Activated naive CD8-positive, alpha-beta T cell treated with anti-CD3 and anti-CD28 coated beads, Interleukin-2, amount 50 U/mL, for 24 hours (primary cell): ENCODE measurements around the gene ARHGEF40.

ENCODE experiments used
- ATAC-seq: fragments of 150-1000 bp; cut with Tn5 transposase; one replicate; pipeline ENCODE4 v1.10.0; 2021
- DNase-seq: peaks from one replicate; pipeline ENCODE4 v3.0.0; 2021
- H3K27ac Mint-ChIP-seq: one replicate; pipeline ENCODE4 v1.8.0; 2021; ENCODE audit warnings: mild to moderate bottlenecking, mixed read lengths
- H3K27me3 Mint-ChIP-seq: one replicate; pipeline ENCODE4 v1.8.0; 2021; ENCODE audit warnings: mixed read lengths
- H3K36me3 Mint-ChIP-seq: one replicate; pipeline ENCODE4 v1.8.0; 2021; ENCODE audit warnings: low read depth, mixed read lengths
- H3K4me1 Mint-ChIP-seq: one replicate; pipeline ENCODE4 v1.8.0; 2021; ENCODE audit warnings: mixed read lengths
- H3K4me3 Mint-ChIP-seq: one replicate; pipeline ENCODE4 v1.8.0; 2021; ENCODE audit warnings: mild to moderate bottlenecking, moderate library complexity, mixed read lengths
- H3K9me3 Mint-ChIP-seq: one replicate; pipeline ENCODE4 v1.8.0; 2021; ENCODE audit warnings: mixed read lengths

The ARHGEF40 gene

DNA sequence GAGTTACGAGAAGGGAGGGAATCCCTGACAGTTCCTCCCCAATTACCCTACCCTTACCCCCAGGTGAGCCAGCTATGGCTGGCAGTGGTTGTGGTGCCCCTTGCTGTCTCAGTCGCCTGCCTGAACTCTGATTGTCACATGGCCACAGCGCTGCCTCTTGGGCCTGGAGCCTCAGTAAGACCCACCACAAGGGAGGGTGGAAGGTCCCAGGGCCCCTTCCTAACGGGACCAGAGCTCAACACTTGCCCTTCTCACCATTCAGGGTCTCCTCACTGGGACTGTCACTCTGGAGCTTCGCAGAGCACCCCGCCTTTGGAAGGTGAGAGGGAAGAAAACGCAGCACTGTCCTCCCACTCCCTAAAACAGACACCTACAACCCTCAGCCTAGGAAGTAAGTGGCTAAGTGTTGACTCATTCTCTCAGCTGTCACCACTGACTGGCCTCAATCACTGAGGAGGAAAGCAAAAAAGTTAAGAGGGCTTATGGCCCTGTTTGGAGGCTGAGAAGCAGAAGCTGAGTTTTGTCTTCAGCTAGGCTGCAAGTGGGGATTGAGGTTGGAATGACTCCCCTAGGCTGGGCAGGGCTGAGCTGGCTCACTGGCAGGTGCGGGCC is 31.8 kb downstream of the ARHGEF40 start:
- DNase-seq (no peak), ATAC-seq (no peak)
- Mint-ChIP-seq H3K4me1 (peaks cover 41% of the 10 kb centered on the region), H3K4me3 (peak overlapping the region; percentile 89), H3K36me3 (no peaks in the 10 kb centered on the region), H3K9me3 (no peaks in the 10 kb centered on the region), H3K27me3 (peaks cover 3% of the 10 kb centered on the region), H3K27ac (peak overlapping the region; percentile 55)

DNA sequence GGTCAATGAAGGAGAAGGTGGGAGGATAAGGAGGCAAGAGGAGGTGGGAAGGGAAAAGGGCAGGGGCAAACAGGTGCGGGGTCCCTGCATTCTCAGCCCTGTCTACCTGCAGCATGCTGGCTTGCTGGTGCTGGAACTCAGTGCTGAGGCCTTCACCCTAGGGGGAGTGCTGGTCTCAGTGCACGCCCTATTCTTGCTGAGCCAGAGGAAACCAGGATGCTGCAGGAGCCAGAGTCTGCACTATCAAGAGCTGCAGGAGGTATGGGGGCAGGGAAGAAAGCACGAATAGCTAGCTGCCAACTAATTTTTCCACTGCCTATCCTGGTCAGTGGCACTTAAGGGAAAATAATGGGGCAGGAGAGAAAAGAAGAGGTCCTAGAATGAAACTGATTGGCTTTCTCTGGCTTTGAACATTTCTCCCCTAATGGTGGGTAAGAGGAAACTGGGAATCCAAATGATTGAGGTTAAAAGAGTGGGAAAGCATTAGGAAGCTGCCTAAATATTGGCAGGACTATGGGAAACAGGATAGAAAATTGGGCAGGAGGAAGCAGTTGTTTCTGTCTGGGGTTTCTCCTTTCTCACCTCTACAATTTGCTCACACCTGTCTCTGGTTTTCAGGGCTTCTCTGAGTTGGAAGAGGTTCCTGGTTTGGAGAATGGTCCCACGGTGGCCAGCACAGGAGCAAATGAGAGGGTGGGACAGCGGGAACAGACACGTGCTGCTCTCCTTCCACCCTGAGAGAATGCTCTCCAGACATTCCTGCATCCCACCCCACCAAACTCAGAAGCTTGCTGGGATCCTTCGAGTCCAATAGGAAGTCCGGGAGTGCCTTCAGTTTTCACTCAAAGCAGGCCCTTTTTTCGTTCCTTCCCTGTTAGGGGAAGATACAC is 32.7 kb downstream of the ARHGEF40 start:
- no peak for DNase-seq
- H3K4me3 Mint-ChIP-seq = peak overlapping the region; percentile 89
- H3K27ac Mint-ChIP-seq = peak overlapping the region; percentile 87
- peaks cover 3% of the 10 kb centered on the region for H3K27me3 Mint-ChIP-seq
- no peak for ATAC-seq
- peaks cover 39% of the 10 kb centered on the region for H3K4me1 Mint-ChIP-seq
- H3K36me3 Mint-ChIP-seq = no peaks in the 10 kb centered on the region
- H3K9me3 Mint-ChIP-seq = no peaks in the 10 kb centered on the region

DNA sequence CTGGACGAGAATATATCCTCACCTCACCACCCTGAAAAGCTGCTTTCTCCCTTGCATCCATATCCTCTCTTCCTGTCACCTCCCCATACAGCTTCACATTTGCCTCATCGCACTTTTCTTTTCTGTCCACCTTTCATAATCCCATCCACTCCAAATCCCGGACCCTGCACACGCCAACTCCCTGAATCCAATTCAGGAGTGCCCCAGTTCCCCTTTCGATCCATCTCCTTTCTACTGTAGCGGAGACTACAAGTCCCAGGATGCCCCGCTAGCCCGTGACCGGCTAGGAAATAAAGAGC is 33.3 kb downstream of the ARHGEF40 start:
- no peak for DNase-seq
- no peaks in the 10 kb centered on the region for H3K9me3 Mint-ChIP-seq
- ATAC-seq = no peak
- peak overlapping the region; percentile 87 for H3K27ac Mint-ChIP-seq
- H3K4me1 Mint-ChIP-seq = peaks cover 39% of the 10 kb centered on the region
- peak overlapping the region; percentile 89 for H3K4me3 Mint-ChIP-seq
- H3K27me3 Mint-ChIP-seq = peaks cover 3% of the 10 kb centered on the region
- no peaks in the 10 kb centered on the region for H3K36me3 Mint-ChIP-seq

DNA sequence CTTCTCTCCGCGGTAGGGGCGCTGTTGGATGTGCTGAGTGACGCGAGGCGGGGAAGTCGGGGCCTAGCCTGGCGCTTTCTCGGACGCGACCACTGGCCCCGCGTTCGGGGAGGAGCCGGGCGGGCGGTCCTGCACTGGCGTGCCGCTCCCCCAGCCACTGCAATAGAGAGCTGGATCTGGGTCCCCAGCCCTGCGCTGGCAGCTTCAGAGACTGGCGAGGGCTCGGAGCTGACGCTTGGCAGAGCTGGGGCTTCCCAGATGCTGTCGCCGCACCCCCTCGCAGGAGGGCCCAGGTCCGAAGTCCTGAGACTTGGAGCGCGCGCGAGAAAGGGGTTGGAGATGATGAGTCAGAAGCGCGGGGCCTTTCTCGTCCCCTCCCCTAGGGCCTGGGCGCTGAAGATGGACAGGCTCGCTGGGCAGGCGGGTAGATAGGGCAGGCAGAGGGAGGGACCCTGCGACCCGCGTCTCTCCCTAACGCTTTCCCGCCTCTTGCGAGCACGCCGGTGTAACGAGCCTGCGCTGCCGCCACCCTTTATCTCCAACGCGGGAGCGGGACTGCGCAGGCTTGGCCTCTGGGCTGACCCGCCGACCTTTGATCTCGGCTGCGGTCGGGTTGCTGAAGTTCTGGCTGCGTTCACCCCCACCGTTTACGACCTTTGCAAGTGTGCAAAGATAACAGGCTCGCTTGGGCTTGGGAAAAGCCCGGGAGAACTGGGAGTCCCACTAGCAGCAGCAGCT is 33.8 kb downstream of the ARHGEF40 start:
- H3K4me3 Mint-ChIP-seq = peak overlapping the region; percentile 89
- H3K27me3 Mint-ChIP-seq = peaks cover 3% of the 10 kb centered on the region
- no peaks in the 10 kb centered on the region for H3K9me3 Mint-ChIP-seq
- ATAC-seq (peak; percentile 89), DNase-seq (peak; percentile 93)
- no peaks in the 10 kb centered on the region for H3K36me3 Mint-ChIP-seq
- H3K4me1 Mint-ChIP-seq = peaks cover 38% of the 10 kb centered on the region
- peak overlapping the region; percentile 87 for H3K27ac Mint-ChIP-seq

DNA sequence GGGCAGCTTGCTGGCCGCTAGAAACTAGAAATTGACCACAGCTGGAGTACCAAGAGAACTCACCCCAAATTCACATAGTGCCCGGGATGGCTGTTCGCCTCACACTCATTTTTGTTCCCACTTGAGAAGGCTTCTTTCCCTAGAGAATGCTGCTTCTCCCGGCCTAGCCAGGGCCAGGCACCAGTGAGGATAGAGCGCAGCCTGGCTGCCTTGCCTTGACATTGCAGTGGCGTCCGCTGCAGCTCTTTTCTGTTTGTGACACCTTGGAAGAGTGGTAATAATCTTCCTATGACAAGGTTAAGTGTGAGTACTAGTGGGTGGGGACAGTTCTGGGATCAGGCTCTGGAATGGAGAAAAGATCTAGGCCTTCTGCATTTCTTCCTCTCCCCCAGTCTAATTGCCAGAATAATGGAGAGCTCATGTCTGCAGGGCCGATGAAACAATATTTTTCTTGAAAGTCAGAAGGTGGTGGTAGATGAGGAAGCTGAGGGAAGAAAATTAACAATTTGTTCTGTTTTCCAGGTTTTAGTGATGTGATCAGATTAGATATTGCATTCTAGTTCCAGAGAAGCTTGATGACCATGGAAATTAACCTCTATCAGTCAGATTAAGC is 34.5 kb downstream of the ARHGEF40 start:
- DNase-seq (peak; percentile 64), ATAC-seq (peak; percentile 51)
- Mint-ChIP-seq H3K36me3 (no peaks in the 10 kb centered on the region), H3K4me1 (peaks cover 35% of the 10 kb centered on the region), H3K4me3 (peak overlapping the region; percentile 89), H3K9me3 (no peaks in the 10 kb centered on the region), H3K27ac (peak overlapping the region; percentile 87), H3K27me3 (peaks cover 3% of the 10 kb centered on the region)

GRCh38 chr14:21105095-21105494 is 35.0 kb downstream of the ARHGEF40 start:
- ATAC-seq (no peak), DNase-seq (no peak)
- Mint-ChIP-seq H3K9me3 (no peaks in the 10 kb centered on the region), H3K4me3 (peak overlapping the region; percentile 89), H3K27me3 (peaks cover 3% of the 10 kb centered on the region), H3K27ac (peak overlapping the region; percentile 87), H3K36me3 (no peaks in the 10 kb centered on the region), H3K4me1 (peaks cover 39% of the 10 kb centered on the region)

DNA sequence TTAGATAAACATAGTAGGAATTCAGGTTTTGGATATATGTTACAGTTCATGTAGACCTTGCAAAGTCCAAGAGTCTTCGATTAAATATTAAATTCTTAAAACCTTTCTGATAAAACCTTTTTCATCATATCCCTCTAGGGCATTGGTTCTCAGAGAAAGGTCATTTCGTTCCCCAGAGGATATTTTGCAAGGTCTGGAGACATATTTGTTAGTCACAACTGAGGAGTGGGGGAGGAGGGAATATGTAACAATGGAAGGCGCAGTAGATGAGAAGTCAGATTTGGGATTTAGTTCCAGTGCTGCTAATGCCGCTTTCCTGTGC is 36.0 kb downstream of the ARHGEF40 start:
- Mint-ChIP-seq H3K9me3 (no peaks in the 10 kb centered on the region), H3K27ac (no peak overlapping the region), H3K36me3 (no peaks in the 10 kb centered on the region), H3K4me3 (no peak overlapping the region), H3K4me1 (peaks cover 41% of the 10 kb centered on the region), H3K27me3 (peaks cover 3% of the 10 kb centered on the region)
- no peak for DNase-seq
- ATAC-seq = no peak

DNA sequence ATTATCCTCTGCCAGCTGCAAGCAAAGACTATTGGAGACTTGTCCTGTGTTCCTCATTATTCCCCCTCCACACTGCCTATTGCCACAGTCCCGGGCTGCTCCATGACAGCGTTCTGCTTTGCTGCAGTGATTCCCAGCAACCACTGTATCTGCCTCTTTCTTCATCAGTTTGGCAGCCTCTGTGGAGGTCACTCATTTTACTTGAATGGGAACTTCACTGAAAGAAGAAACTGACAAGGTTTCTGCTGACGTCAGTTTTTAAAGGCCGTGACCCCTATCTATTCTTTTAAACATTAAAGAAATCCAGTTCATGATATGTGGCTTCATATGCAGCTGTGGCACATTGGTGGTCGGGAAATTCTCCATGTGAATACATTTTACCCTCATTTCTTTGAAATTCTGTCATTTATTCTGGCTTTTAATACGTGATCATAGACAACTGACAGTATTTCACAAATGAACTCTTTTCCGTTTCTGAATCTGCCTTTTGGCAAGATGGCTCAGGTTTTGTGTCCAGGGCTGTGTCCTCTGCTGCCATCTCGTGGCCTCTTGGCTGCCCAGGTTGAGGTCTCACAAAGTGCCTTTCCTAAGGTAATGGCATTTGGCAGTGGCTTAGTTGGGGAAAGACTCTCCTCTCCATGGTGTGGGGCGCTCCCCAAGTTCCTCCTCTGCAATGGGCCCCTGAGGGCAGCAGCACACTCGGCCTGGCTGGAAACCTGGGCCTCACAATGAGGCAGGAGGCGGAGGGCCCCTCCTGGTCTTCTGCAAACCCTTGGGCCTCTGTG is 36.6 kb downstream of the ARHGEF40 start:
- Mint-ChIP-seq H3K9me3 (no peaks in the 10 kb centered on the region), H3K27ac (no peak overlapping the region), H3K4me1 (peaks cover 40% of the 10 kb centered on the region), H3K36me3 (no peaks in the 10 kb centered on the region), H3K27me3 (no peaks in the 10 kb centered on the region), H3K4me3 (no peak overlapping the region)
- DNase-seq (peak; percentile 79), ATAC-seq (no peak)

DNA sequence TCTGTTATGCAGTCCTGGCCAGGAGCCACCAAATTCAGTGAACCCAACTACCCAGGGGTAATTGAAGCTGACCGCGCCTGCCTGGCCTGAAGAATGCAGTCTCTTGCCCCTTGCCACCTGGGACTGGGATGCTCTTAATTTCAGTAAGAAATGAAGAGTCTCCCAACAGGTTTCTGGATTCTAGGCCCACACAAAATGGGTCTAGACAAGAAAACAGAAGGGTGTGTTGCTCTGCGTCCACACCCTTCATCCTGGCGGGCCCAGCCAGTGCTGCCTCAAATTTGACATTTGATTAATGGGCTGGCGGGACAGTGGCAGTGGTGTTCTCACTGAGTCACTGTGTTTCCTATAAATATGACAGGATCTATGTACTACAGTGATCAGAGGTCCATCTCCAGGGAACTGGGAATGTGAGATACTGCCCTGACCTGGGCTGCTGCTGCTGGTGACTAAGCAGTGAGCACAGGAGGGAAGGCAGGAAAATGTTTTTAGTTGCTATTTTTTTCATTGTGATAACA is 37.2 kb downstream of the ARHGEF40 start:
- Mint-ChIP-seq H3K27me3 (no peaks in the 10 kb centered on the region), H3K9me3 (no peaks in the 10 kb centered on the region), H3K27ac (no peak overlapping the region), H3K4me3 (no peak overlapping the region), H3K4me1 (peaks cover 34% of the 10 kb centered on the region), H3K36me3 (no peaks in the 10 kb centered on the region)
- ATAC-seq (no peak), DNase-seq (no peak)

- H3K4me3 Mint-ChIP-seq = no peak overlapping the region
- no peak overlapping the region for H3K27ac Mint-ChIP-seq
- DNase-seq (no peak), ATAC-seq (no peak)
- H3K9me3 Mint-ChIP-seq = no peaks in the 10 kb centered on the region
- H3K27me3 Mint-ChIP-seq = no peaks in the 10 kb centered on the region
- no peaks in the 10 kb centered on the region for H3K36me3 Mint-ChIP-seq
- peaks cover 24% of the 10 kb centered on the region for H3K4me1 Mint-ChIP-seq
Measured at GRCh38 chr14:21108791-21109190, 38.7 kb downstream of the ARHGEF40 start.

DNA sequence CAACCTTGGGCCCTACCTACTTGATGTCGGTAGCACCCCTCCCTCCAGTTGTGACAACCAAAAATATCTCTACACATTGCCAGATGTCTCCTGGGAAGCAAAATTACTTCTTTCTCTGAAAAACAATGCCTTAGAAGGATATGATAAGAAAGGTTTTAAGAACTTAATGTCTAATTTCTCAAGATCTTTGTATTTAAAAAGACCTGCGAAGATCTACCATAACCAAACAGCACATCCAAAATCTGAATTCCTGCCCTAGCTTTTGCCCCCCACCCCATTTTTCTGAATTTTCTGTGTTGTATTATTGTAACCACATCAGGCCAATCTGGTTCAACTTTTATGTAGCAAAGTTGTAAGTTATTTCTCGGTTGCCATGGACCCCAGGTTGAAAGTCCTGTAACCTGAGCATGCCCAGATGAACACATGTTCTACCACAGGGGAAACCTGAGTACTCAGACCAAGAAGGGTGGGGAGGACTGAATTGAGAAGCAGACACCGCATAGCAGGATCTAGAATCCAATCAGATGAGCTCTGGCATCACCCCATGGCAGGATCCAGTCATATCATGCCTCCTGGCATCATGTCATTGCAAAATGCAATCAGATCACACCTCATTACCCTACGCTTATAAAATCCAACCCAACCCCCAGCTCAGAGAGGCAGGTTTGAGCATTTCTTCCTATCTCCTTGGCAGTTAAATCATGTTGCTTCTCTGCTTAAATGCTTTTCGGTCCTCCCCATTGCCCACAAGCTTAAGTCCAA is 39.5 kb downstream of the ARHGEF40 start:
- no peaks in the 10 kb centered on the region for H3K9me3 Mint-ChIP-seq
- no peaks in the 10 kb centered on the region for H3K27me3 Mint-ChIP-seq
- H3K4me3 Mint-ChIP-seq = no peak overlapping the region
- H3K36me3 Mint-ChIP-seq = no peaks in the 10 kb centered on the region
- no peak overlapping the region for H3K27ac Mint-ChIP-seq
- DNase-seq (no peak), ATAC-seq (peak; percentile 76)
- H3K4me1 Mint-ChIP-seq = peaks cover 23% of the 10 kb centered on the region

DNA sequence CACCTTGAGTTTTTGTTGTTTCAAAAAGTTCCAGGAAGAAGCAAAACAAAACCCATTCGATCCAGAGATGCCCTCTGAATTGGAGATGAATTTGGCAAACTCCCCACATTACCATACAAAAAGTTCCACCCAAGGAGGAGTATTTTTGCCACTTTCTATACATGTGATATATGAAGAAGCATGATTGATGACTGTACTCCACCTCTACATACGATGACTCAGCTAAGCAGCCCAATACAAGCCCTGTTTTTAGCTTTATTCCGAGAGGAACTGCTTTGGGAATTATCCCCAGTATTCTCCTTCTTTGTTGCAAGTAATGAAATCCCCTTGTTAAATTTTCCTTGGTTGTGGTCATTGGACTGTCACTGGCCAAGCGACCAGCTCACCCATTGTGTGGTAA is 42.2 kb downstream of the ARHGEF40 start:
- Mint-ChIP-seq H3K36me3 (no peaks in the 10 kb centered on the region), H3K4me3 (no peak overlapping the region)

GRCh38 chr14:21113369-21113768 is 43.3 kb downstream of the ARHGEF40 start:
- Mint-ChIP-seq H3K4me1 (peaks cover 10% of the 10 kb centered on the region), H3K9me3 (no peaks in the 10 kb centered on the region), H3K4me3 (no peak overlapping the region), H3K27ac (no peak overlapping the region), H3K36me3 (no peaks in the 10 kb centered on the region), H3K27me3 (no peaks in the 10 kb centered on the region)
- no peak for DNase-seq
- no peak for ATAC-seq

More for the DNA sequence above, 42.2 kb downstream of the ARHGEF40 start:
- peaks cover 10% of the 10 kb centered on the region for H3K4me1 Mint-ChIP-seq
- no peak overlapping the region for H3K27ac Mint-ChIP-seq
- H3K9me3 Mint-ChIP-seq = no peaks in the 10 kb centered on the region
- DNase-seq (no peak), ATAC-seq (no peak)
- no peaks in the 10 kb centered on the region for H3K27me3 Mint-ChIP-seq
